Measurements from ENCODE around the gene MGA. TPM values are rescaled to one million over a fixed set of nuclear protein-coding genes. Genes with fewer than 3 reads are reported as not detected.

The MGA gene
- total RNA-seq, 2 donors from 2014 or later = 42.6 to 46.6 TPM

Other genes starting within 250 kb of the MGA start
- 10 to 100 TPM; 42.0 TPM for gene RTF1, start 243.3 kb upstream of the MGA start, total RNA-seq
- gene ITPKA, start 166.5 kb upstream of the MGA start, total RNA-seq = under 1 TPM; 0.20 to 0.29 TPM
- gene LTK, start 146.6 kb upstream of the MGA start, total RNA-seq = 10 to 100 TPM; 58.2 to 74.6 TPM
- gene RPAP1, start 116.1 kb upstream of the MGA start, total RNA-seq = 10 to 100 TPM; 26.6 to 28.4 TPM
- under 1 TPM; 0.75 to 0.89 TPM for gene TYRO3, start 101.2 kb upstream of the MGA start, total RNA-seq
- gene MAPKBP1, start 114.1 kb downstream of the MGA start, total RNA-seq = 10 to 100 TPM; 30.2 to 34.6 TPM
- 10 to 100 TPM; 26.7 to 35.6 TPM for gene JMJD7, start 167.7 kb downstream of the MGA start, total RNA-seq
- 10 to 100 TPM; 23.1 to 34.8 TPM for gene PLA2G4B, start 178.4 kb downstream of the MGA start, total RNA-seq
- gene SPTBN5, start 233.6 kb downstream of the MGA start, total RNA-seq = 1 to 10 TPM; 1.9 to 2.2 TPM